Measurements from ENCODE around the gene CCDC185.

DNA sequence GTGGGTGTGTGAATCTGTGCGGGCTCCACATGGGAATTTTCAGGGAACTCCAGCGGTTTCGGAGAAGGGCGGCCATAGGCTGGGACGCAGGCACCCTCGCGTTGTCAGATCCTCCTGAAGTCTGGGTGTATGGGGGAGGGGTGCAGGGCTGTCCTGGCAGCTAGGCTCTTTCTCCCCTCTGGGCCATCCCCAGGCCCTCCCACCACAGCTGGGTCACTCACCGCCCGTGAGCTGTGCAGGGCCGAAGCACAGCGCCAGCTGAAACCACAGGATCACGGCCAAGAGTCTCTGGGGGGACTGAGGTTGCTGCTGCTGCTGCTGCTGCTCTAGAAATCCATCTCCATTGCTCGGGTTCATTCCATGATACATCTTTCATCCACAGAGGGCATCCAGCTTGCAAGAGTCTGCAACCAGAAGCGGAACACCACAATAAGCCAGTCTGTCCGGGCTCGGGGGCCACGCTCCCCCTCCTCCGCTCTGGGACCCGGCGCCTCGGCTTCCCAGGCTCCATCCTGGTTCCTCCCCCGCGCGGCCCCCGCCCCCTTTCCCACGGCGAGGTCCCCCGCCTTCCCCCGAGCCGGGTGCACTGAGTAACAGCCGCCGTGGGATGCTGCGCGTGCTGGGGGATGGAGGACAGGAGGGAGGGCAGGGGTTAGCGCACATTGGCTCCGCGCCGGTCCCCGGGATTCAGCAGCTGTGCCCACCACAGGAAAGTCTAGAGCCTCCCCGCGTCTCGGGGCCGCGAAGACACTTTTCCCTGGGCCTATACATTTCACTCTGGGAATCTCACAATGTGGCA, 30.0 kb upstream of the CCDC185 start:
- TF ChIP-seq POLR2A (IDR thresholded peaks at IDR 0.05), result no peak
- TF ChIP-seq, protein P1, sequence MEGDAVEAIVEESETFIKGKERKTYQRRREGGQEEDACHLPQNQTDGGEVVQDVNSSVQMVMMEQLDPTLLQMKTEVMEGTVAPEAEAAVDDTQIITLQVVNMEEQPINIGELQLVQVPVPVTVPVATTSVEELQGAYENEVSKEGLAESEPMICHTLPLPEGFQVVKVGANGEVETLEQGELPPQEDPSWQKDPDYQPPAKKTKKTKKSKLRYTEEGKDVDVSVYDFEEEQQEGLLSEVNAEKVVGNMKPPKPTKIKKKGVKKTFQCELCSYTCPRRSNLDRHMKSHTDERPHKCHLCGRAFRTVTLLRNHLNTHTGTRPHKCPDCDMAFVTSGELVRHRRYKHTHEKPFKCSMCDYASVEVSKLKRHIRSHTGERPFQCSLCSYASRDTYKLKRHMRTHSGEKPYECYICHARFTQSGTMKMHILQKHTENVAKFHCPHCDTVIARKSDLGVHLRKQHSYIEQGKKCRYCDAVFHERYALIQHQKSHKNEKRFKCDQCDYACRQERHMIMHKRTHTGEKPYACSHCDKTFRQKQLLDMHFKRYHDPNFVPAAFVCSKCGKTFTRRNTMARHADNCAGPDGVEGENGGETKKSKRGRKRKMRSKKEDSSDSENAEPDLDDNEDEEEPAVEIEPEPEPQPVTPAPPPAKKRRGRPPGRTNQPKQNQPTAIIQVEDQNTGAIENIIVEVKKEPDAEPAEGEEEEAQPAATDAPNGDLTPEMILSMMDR (IDR thresholded peaks at IDR 0.05), result no peak
- no peak for TF ChIP-seq POLR2AphosphoS5 (IDR thresholded peaks at IDR 0.05)
